Fibroblast of skin of left quadriceps (primary cell): ENCODE measurements around the gene PSRC1.
"Not testable (repeated sequence)": the region's sequence is repeated elsewhere in the genome, so short reads cannot be mapped to it uniquely, and the experiment has no call there.

Source experiments
- DNase-seq, 2 experiments: peaks; one replicate each; pipeline ENCODE4 v3.0.0-alpha.2; 2013; ENCODE audit warnings: low read depth in 2 of 2

Gene PSRC1

DNA sequence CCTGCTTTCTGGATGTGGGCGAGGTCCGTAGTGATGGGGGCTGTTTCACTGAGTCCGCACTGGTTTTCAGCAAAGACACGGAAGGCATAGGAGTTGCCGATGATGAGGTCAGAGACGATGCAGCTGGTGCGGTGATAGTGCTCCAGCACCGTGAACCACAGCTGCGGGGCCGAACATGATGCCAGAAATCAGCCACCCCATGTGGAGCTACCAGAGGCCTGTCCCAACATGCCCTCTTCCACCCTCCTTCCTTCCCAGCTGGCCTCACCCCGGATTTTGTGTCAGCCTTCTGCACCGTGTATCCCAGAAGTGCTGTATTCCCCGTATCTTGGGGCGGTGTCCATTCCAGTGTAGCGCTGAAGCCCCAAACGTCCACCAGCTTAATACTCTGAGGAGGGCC lies 13.8 kb upstream of the PSRC1 start:
- DNase-seq: no peak

- DNase-seq: no peak
Measured at GRCh38 chr1:109295712-109296415, 12.9 kb upstream of the PSRC1 start.

DNA sequence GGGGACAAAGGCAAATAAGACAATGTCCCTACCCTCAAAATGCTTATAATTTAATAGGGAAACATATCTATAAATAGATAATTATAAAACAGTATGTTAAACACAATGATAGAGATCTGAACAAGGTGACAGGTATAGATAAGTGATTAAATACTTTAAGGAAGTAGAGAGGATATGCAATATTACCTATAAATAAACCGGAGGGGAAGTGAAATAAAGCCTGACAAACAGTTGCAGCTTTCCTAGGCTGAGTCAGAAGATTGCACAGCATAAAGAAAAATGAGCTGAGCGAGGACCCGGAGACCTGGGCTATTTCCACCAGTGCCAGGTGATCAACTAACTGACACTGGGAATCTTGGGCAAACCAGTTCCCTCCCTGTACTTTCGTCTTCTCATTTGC lies 11.5 kb upstream of the PSRC1 start:
- DNase-seq: no peak

DNA sequence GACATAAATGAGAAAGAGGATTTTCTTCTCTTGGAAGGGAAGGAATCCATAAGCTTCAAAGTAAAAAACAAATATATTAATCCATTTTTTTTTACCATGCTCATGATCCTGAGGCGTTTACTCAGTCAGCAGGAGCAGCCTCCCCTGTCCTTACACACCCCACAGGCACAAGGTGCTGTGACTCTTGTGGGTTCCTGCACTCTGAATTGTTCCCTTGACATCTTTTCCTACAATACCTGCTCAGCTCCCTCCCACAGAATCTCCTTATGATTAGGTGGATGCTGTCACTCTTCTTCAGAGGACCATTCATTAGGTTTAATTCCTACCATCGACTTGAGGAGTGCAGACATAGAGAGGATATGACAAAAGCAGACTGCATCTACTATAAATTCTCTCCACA lies 10.1 kb upstream of the PSRC1 start:
- DNase-seq: no peak

DNA sequence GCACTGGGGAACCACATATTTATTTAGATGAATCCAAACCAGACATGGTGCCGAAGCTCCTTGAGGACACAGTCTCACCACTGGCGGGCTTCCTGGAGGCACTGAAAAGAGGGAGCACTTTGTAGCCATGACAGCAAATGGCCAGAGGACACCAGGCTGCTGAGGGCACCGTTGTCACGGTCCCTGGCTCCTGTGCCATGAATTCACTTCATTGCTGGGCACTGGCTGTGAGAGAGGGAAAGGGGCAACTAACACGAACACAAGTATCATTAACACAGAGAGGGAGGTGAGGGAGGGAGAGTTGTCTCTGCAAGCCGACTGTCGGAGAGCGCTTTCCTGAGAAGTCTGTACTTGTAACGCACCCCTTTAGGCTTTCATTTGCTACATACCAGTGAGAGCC lies 9.4 kb upstream of the PSRC1 start:
- DNase-seq: no peak

DNA sequence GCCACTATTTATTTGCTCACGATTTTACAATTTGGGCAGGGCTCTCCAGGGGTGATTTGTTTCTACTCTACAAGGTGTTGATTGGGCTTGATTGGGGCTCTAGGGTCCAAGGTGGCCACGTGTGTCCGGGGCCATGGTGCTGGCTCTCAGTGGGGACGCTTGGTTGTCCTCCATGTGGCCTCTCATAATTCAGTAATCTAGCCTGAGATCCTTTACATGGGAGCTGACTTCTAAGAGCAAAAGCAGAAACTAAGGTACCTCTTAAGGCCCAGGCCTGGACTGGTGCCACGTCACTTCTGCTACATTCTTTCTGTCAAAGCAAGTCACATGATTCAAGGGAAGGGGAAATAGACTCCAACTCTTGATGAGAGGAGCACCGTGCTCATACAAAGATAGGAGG lies 8.1 kb upstream of the PSRC1 start:
- DNase-seq: no peak

DNA sequence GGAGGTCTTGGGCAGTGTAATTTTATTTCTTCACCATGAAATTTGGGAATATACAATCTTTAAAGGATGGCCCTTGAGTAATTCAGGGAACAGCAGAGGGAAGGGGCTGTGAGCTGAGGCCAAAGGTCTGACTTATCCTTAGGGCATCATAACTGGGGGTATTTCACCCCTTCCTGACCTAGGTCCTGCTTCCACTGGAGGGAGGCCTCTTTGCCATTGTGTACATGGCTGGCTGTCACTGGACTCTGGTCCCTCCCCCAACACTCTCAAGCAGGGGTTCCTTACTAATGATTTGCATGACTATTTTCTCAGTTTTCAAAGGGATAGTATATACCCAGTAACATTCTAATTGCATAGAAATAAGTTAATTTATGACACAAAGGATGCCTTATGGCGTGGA lies 7.2 kb upstream of the PSRC1 start:
- no peak for DNase-seq

DNA sequence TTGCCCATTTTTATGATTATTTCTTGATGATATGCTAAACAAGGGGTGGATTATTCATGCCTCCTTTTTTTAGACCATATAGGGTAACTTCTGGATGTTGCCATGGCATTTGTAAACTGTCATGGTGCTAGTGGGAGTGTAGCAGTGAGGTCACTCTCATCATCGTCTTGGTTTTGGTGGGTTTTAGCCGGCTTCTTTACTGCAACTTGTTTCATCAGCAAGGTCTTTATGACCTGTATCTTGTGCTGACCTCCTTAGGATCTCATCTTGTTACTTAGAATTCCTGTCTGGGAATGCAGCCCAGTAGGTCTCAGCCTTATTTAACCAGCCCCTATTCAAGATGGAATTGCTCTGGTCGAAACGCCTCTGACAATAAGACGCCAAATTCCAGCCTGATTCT lies 3.8 kb upstream of the PSRC1 start:
- not testable (repeated sequence) for DNase-seq

- DNase-seq: no peak
Measured at GRCh38 chr1:109283748-109284600, 1.0 kb upstream of the PSRC1 start.

- DNase-seq: no peak
Measured at GRCh38 chr1:109282497-109282951, 421 bp downstream of the PSRC1 start.

- no peak for DNase-seq
Measured at GRCh38 chr1:109281680-109282496, 1.1 kb downstream of the PSRC1 start.

DNA sequence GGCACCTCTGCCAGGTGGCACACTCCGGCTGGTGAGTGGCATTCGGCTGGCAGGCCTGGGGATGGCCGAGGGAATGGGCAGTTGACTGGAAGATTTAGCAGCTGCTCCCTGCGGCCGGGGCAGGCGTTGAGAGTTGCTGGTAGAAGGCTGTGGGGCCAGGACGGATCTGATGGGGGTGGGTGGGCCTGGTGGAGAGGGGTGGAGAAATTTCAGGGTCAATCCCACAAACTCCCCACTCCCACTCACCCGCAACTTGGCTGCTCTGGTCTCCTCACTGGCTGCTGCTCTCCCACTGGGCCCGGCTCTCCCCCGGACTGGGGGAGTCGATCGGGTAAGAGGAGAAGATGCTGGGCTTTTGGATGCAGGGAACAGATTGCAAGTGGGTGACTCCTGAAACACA lies 2.1 kb downstream of the PSRC1 start:
- no peak for DNase-seq

DNA sequence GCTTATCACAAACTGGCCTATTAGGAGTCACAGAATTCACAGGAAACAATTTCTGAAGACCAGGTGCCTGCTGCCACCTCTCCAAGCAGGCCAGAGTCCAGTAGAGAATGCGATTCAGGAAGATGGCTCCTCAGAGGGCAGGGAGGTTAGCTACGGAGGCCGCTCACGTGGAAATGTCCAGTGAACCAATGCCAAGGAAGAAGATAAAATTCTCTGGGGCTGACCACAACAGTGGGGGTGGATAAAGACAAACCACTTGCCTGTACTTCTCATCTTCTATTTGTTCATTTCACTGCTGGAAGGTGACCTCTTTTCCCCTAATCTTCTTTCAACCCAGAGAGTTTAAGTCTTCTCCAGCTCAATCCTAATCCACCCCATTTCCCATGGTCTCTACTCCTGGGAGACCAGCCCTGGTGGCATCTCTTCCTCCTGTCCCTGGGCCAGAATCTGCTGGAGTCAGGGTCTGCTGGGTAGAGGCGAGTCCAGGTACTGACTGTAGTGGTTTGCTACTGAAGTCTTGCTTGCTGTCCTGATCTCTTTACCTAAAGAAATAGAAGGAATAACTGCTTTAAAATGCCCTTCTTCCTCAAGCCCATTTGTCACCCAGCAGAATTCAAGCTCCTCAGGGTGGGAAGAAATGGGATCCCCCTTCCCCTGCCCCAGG lies 3.2 kb downstream of the PSRC1 start:
- DNase-seq: no peak

DNA sequence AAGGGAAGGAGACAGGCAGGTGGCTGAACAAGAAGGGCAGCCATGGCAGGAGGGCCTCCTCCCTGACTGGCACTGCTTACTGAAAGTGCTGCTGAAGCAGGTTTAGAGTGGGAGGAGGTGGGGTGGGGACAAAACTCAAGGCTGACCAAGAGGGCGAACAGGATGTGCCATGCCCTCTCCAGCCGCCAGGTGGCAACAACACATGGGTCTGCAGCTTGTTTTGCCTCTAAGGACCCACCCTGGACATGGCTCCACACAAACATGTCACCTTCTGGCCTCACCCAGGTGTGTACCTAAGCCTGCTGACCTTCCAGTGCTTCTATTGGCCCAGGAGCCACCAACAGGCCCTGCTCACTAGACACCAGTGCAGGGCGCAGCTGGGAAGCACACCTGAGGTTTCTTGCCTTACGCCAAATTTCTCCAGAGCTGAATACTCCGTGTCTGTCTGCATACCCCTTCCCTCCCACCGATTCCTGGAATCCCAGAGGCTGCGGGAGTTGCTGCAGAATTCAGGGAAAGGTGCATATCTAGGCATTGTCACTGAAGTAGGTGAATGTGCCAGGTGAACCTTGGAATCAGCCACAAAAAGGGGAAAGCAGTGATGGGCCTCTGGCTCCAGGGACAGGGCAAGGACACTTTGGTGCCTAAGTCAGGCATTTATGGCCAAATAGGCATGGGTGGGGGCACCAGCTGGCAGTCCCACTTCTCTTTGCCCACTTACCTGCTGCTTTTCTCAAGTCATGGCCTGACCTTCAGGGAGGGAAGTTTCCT lies 5.3 kb downstream of the PSRC1 start:
- DNase-seq: no peak

- DNase-seq: no peak
Measured at GRCh38 chr1:109275706-109276345, 7.1 kb downstream of the PSRC1 start.

DNA sequence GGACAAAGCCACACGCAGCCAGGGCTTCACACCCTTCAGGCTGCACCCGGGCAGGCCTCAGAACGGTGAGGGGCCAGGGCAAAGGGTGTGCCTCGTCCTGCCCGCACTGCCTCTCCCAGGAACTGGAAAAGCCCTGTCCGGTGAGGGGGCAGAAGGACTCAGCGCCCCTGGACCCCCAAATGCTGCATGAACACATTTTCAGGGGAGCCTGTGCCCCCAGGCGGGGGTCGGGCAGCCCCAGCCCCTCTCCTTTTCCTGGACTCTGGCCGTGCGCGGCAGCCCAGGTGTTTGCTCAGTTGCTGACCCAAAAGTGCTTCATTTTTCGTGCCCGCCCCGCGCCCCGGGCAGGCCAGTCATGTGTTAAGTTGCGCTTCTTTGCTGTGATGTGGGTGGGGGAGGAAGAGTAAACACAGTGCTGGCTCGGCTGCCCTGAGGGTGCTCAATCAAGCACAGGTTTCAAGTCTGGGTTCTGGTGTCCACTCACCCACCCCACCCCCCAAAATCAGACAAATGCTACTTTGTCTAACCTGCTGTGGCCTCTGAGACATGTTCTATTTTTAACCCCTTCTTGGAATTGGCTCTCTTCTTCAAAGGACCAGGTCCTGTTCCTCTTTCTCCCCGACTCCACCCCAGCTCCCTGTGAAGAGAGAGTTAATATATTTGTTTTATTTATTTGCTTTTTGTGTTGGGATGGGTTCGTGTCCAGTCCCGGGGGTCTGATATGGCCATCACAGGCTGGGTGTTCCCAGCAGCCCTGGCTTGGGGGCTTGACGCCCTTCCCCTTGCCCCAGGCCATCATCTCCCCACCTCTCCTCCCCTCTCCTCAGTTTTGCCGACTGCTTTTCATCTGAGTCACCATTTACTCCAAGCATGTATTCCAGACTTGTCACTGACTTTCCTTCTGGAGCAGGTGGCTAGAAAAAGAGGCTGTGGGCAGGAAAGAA lies 8.1 kb downstream of the PSRC1 start:
- no peak for DNase-seq

DNA sequence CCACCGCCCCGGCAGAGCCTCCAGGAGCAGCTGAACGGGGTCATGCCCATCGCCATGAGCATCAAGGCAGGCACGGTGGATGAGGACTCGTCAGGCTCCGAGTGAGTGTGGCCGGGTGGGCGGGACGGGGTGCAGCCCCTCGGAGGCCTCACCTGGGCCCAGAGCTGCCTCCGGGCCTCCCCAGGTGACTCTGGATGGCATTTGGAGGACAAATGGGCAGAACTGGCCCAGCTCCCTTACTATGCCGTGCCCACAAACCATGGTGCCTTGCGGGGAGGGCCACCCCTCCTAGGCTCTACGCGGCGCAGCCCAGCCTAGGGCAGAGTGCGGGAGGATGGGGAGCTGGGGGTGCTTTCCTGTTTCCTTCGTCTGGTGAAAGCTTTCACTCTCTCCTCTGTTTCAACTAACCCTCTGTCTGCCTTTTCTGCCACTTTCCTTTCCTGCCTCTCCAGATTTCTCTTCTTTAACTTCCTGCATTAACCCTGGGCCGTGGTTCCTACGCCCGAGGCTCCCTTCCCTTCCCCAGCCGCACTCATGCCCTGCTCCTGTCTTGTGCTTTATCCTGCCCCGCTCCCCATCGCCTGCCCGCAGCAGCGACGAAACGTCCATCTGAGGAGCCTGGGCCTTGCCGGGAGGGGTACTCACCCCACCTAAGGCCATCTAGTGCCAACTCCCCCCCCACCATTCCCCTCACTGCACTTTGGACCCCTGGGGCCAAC lies 9.2 kb downstream of the PSRC1 start:
- DNase-seq: no peak

GRCh38 chr1:109272831-109273547 lies 10.0 kb downstream of the PSRC1 start:
- no peak for DNase-seq
